ENCODE results near the gene PAQR6.

The PAQR6 gene

GRCh38 chr1:156270314-156270713 lies 22.5 kb upstream of the PAQR6 start:
- ChIA-PET POLR2A (ENCODE audit: low non-redundant PET) (no interaction called here), CTCF (no interaction called here)
- TF ChIP-seq CTCF (conservative IDR thresholded peaks at IDR 0.05; ENCODE audit: low read depth) = no peak
- DNase-seq (ENCODE audit: low spot score) = no peak
- H3K27ac ChIP-seq = no peak overlapping the region

GRCh38 chr1:156268336-156268735 lies 20.5 kb upstream of the PAQR6 start:
- no peak for DNase-seq (ENCODE audit: low spot score)
- no peak for TF ChIP-seq CTCF (conservative IDR thresholded peaks at IDR 0.05; ENCODE audit: low read depth)
- ChIA-PET POLR2A (ENCODE audit: low non-redundant PET) (no interaction called here), CTCF (no interaction called here)
- no peak overlapping the region; the same call in 1 of the 2 replicates for H3K27ac ChIP-seq

- no peak for DNase-seq (ENCODE audit: low spot score)
- peak overlapping the region; percentile 29 for H3K27ac ChIP-seq
- POLR2A ChIA-PET (ENCODE audit: low non-redundant PET) = no interaction called here
- TF ChIP-seq CTCF (conservative IDR thresholded peaks at IDR 0.05; ENCODE audit: low read depth) = no peak
- CTCF ChIA-PET = no interaction called here
These were observed 18.2 kb upstream of the PAQR6 start for GRCh38 chr1:156266051-156266450.

- TF ChIP-seq CTCF (conservative IDR thresholded peaks at IDR 0.05; ENCODE audit: low read depth) = no peak
- H3K27ac ChIP-seq = peak overlapping the region; percentile 97
- DNase-seq (ENCODE audit: low spot score) = no peak
- CTCF ChIA-PET = no interaction called here
- POLR2A ChIA-PET (ENCODE audit: low non-redundant PET) = no interaction called here
These were observed 15.4 kb upstream of the PAQR6 start for GRCh38 chr1:156263288-156263655.

GRCh38 chr1:156262461-156263287 lies 14.8 kb upstream of the PAQR6 start:
- ChIA-PET CTCF (interaction anchor here (0.6 to 0.8 kb wide), 2 partner anchors 14 to 43 kb away, joined by 3 to 4 read pairs; no protein-coding TSS in a partner anchor), POLR2A (ENCODE audit: low non-redundant PET) (interaction anchor here (0.7 kb wide), 1 partner anchor 11 kb away, joined by 4 read pairs; no protein-coding TSS in a partner anchor)
- peak overlapping the region; percentile 97 for H3K27ac ChIP-seq
- TF ChIP-seq CTCF (conservative IDR thresholded peaks at IDR 0.05; ENCODE audit: low read depth) = no peak
- DNase-seq (ENCODE audit: low spot score) = peak; percentile 92

- no peak for TF ChIP-seq CTCF (conservative IDR thresholded peaks at IDR 0.05; ENCODE audit: low read depth)
- ChIA-PET POLR2A (ENCODE audit: low non-redundant PET) (no interaction called here), CTCF (interaction anchor here (0.6 kb wide), 1 partner anchor 44 kb away, joined by 4 read pairs; no protein-coding TSS in a partner anchor)
- no peak for DNase-seq (ENCODE audit: low spot score)
- peak overlapping the region; percentile 97 for H3K27ac ChIP-seq
These were observed 13.0 kb upstream of the PAQR6 start for GRCh38 chr1:156260896-156261295.

Data from RWPE1 (cell line).